Activated T-cell treated with anti-CD3 and anti-CD28 coated beads for 4 hours (primary cell): ENCODE data around the gene IRGQ.
A peak's percentile ranks its signal among the peaks of the same experiment; 100 is the strongest.
"Not testable (repeated sequence)": the region's sequence is repeated elsewhere in the genome, so short reads cannot be mapped to it uniquely, and the experiment has no call there.

Source experiments
- DNase-seq: peaks from one replicate; pipeline ENCODE4 v3.0.0-alpha.2; 2020

IRGQ gene

GRCh38 chr19:43597876-43598275 is 1.9 kb upstream of the IRGQ start:
- DNase-seq, result no peak

GRCh38 chr19:43596842-43597461 is 1.0 kb upstream of the IRGQ start:
- DNase-seq, result no peak

GRCh38 chr19:43595605-43595998 is 332 bp downstream of the IRGQ start:
- DNase-seq, result no peak

GRCh38 chr19:43594710-43595604 is 977 bp downstream of the IRGQ start:
- DNase-seq, result peak; percentile 45

DNA sequence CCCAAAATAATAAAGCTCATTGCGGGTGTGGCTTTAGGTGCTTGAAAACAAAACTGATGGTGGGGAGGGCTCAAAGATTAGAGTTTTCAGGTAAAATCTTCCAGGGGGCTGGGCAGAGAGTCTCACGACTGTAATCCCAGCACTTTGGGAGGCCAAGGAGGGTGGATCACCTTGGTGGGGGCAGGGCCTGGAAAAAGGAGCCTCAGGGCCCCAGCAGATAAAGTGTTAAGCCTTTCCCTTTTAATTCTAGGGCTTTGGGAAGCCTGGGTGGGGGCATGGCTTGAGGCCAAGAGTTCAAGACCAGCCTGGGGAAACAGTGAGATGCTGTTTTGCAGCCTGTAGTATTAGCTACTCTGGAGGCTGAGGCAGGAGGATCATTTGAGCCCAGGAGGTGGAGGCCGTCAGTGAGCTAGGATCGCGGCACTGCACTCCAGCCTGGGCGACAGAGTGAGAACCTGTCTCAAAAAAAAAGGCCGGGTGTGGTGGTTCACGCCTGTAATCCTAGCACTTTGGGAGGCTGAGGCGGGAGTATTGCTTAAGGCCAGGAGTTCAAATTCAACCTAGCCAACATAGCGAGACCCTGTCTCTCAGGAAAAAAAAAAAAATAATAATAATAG is 1.7 kb downstream of the IRGQ start:
- DNase-seq, result no peak

- DNase-seq, result no peak
These were observed 3.1 kb downstream of the IRGQ start for GRCh38 chr19:43592800-43593350.

- no peak for DNase-seq
These were observed 3.8 kb downstream of the IRGQ start for GRCh38 chr19:43591904-43592772.

- DNase-seq, result no peak
These were observed 6.3 kb downstream of the IRGQ start for GRCh38 chr19:43589678-43590077.

- no peak for DNase-seq
These were observed 6.7 kb downstream of the IRGQ start for GRCh38 chr19:43589277-43589676.

DNA sequence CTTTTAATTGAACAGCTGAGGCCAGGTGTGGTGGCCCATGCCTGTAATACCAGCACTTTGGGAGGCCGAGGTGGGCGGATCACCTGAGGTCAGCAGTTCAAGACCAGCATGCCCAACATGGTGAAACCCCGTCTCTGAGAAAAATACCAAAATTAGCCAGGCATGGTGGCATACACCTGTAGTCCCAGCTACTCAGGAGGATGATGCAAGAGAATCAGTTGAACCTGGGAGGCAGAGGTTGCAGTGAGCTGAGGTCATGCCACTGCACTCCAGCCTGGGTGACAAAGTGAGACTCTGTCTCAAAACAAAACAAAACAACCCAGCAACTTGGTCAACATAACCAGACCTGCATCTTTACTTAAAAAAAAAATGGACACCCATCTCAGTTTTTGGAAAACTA is 8.9 kb downstream of the IRGQ start:
- not testable (repeated sequence) for DNase-seq

DNA sequence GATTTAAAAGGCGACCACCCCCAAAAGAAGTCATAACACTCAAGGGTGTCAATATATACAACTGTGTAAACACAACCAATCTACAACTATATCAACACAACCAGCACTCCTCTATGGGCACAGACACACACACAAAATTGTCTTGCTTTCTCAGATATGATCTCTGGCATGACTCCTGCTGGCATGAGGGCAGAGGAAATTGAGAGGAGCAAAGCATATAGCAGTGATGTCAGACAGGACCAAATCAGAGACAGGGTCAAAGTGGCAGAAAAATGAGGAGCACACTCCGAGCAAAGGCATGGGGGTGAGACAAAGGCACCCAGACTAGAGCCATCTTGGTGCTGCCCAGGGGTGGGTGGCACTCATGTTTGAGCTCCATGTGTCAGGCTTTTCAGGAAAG is 9.6 kb downstream of the IRGQ start:
- DNase-seq, result no peak

DNA sequence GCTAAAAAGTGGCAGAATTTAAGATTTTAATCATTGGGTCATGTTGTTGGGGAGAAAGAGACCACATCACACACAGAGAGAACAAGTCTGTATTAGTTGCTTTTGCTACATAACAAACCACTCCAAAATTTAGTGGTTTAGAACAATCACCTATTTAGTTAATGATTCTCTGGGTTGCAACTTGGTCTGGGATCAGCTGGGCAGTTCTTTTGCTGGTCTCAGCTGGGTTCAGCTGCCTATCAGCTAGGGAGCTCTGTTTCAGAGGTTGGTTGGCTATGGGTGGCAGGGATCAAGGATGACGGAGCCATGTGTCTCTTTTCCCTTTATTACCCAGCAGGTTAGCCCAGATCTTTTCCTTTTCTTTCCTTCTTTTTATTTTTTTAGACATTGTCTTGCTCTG is 11.4 kb downstream of the IRGQ start:
- no peak for DNase-seq

DNA sequence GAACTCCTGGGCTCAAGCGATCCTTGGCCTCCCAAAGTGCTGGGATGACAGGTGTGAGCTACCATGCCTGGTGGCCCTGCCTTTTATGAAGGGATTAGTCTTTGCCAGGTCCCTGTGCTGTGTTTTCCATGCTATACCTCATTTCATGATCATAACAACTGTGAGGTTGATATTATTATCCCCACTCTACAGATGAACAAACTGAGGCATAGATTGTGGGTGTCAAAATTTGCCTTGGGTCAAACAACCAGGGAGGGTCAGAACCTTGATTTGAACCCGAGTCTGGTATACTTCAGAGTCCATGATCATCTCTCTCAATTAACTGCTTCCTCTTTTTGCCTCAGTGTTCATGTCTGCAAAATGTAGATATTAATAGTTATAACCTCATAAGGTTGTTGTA is 13.4 kb downstream of the IRGQ start:
- no peak for DNase-seq

GRCh38 chr19:43581467-43581866 is 14.5 kb downstream of the IRGQ start:
- DNase-seq, result no peak

DNA sequence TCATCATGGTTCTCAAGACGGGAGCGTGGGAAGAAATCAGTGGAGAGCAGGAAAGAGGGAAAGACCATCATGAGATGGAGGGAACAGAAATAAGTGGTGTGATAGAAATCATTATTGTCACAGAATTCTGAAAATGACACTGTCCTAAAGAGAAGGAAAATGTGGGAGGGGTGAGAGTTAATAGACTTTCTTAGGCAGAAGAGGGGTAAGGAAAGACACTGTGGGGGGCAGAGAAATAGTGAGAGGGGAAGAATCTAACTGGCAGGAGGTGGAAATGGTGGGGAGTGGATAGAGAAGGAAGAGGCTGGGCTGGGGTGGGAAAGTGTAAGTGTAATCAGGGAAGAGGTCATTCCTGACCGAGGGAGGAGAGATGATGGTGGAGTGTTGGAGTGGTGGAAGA is 17.1 kb downstream of the IRGQ start:
- DNase-seq, result no peak

- DNase-seq, result no peak
These were observed 19.7 kb downstream of the IRGQ start for GRCh38 chr19:43575955-43576878.

DNA sequence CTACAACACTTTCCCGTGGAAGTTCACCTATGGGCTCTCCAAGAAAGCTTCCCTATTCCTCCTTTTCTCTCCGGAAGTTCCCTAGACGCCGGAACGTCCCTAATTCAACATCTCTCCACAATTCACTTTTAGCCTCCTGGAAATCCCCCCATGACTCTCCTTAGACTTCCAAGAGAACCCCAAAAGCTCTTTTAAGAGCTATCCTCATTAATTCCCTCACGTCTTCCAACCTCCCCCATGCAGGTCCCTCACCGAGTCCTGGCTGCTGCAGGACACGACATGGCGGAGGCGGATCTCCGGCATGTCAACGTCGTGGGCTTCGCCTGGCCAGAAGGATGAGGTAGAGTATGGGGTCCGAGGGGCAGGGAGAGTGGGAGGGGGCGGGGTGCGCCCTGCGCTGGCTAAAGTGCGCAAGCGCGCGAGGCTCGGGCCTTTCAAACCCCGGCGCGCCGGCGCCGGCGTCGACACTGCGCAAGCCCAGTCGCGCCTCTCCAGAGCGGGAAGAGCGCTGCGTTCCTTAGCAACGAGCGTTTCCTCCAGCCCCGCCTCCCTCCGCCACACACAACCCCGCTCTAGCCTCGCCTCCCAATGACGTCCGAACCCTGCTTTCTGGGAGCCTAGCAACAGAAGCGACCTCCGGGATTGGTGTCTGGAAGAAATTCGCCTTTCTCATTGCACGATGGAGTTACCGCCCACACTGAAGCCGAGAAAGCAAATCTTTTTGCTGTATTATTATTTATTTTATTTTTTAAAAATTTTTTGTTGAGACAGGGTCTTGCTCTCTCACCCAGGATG is 20.6 kb downstream of the IRGQ start, which contains the start of the genes PINLYP and XRCC1:
TSS of gene PINLYP (plus strand) at position 646 of the 795 bp plus-strand sequence. CDS start 1,391 bp downstream, outside the sequence.
TSS of gene XRCC1 (minus strand) at position 372 of the 795 bp plus-strand sequence. CDS start at position 303, 69 bp downstream.
- DNase-seq, result peak; percentile 87

- DNase-seq, result no peak
These were observed 21.3 kb downstream of the IRGQ start for GRCh38 chr19:43574424-43575155.

DNA sequence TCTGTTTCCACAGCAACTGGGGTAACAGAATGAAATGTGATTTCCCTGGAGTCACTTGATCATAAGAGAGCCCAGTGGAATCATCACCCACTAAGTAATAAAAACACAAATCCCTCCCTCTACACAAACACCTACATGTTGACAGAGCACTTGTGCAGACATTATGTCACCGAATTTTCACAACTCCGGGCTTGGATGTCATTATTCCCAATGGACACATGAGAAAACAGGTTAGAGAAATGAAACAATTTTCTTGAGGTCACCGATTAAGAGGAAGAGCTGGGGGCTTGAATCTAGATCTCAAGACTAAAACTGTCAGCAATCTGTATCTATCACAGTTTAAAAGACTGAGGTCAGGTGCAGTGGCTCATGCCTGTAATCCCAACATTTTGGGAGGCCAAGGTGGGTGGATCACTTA is 23.8 kb downstream of the IRGQ start:
- DNase-seq, result no peak
